Nephron (organoid): ENCODE measurements around the gene SPTBN5.

Experiments
- H3K27ac Mint-ChIP-seq, 3 experiments: 2 replicates each; pipeline ENCODE4 v1.8.0; 2020; ENCODE audit warnings: mixed read lengths in 3 of 3, mild to moderate bottlenecking in 2 of 3, moderate library complexity in 1 of 3
- H3K27me3 Mint-ChIP-seq: 2 replicates; pipeline ENCODE4 v1.8.0; 2021; ENCODE audit warnings: low read depth, mild to moderate bottlenecking, moderate library complexity, mixed read lengths
- H3K36me3 Mint-ChIP-seq: 2 replicates; pipeline ENCODE4 v1.8.0; 2020; ENCODE audit warnings: low read depth, mixed read lengths
- H3K4me1 Mint-ChIP-seq: 2 replicates; pipeline ENCODE4 v1.8.0; 2020; ENCODE audit warnings: mixed read lengths
- H3K4me3 Mint-ChIP-seq, 3 experiments: 2 replicates each; pipeline ENCODE4 v1.8.0; 2020; ENCODE audit warnings: mild to moderate bottlenecking in 3 of 3, mixed read lengths in 3 of 3, moderate library complexity in 2 of 3
- H3K9me3 Mint-ChIP-seq: 2 replicates; pipeline ENCODE4 v1.8.0; 2020; ENCODE audit warnings: mixed read lengths
- TF ChIP-seq, protein P1 (sequence below), 3 experiments: fragments of 200-600 bp; sonication (generic); IDR thresholded peaks; one replicate each; pipeline ENCODE4 v1.5.0; 2021; ENCODE audit warnings: antibody characterized with exemption in 3 of 3; ENCODE audit not compliant: unreplicated experiment in 3 of 3

Gene SPTBN5

DNA sequence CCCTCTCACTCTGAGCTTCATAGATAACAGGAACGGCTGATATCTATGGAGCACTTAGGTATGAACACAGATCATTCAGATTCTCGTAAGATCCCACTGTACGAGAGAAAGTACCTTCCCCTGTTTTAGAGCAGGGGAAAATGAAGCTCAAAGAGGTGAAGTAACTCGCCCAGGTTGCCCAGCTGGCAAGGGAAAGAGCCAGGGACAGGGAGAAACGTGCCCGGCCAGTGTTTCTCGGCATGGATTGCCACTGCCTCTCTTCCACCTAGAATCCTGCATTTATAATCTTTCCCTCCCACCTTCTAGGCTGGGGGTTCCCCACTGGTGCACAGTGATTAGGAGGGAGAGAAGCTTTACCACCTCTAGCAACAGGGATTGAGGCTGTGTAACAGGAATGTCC lies 39.5 kb upstream of the SPTBN5 start:
- Mint-ChIP-seq H3K9me3 (no peaks in the 10 kb centered on the region), H3K4me3 (peak overlapping the region in 2 of 3 experiments; percentile 23 to 26), H3K4me1 (peaks cover 55% of the 10 kb centered on the region), H3K36me3 (no peaks in the 10 kb centered on the region), H3K27ac (peak overlapping the region; percentile 52 to 76 (median 68)), H3K27me3 (peaks cover 4% of the 10 kb centered on the region)
- TF ChIP-seq, protein P1, sequence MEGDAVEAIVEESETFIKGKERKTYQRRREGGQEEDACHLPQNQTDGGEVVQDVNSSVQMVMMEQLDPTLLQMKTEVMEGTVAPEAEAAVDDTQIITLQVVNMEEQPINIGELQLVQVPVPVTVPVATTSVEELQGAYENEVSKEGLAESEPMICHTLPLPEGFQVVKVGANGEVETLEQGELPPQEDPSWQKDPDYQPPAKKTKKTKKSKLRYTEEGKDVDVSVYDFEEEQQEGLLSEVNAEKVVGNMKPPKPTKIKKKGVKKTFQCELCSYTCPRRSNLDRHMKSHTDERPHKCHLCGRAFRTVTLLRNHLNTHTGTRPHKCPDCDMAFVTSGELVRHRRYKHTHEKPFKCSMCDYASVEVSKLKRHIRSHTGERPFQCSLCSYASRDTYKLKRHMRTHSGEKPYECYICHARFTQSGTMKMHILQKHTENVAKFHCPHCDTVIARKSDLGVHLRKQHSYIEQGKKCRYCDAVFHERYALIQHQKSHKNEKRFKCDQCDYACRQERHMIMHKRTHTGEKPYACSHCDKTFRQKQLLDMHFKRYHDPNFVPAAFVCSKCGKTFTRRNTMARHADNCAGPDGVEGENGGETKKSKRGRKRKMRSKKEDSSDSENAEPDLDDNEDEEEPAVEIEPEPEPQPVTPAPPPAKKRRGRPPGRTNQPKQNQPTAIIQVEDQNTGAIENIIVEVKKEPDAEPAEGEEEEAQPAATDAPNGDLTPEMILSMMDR (IDR thresholded peaks at IDR 0.05; ENCODE audit: unreplicated experiment in 3 of 3) = no peak

DNA sequence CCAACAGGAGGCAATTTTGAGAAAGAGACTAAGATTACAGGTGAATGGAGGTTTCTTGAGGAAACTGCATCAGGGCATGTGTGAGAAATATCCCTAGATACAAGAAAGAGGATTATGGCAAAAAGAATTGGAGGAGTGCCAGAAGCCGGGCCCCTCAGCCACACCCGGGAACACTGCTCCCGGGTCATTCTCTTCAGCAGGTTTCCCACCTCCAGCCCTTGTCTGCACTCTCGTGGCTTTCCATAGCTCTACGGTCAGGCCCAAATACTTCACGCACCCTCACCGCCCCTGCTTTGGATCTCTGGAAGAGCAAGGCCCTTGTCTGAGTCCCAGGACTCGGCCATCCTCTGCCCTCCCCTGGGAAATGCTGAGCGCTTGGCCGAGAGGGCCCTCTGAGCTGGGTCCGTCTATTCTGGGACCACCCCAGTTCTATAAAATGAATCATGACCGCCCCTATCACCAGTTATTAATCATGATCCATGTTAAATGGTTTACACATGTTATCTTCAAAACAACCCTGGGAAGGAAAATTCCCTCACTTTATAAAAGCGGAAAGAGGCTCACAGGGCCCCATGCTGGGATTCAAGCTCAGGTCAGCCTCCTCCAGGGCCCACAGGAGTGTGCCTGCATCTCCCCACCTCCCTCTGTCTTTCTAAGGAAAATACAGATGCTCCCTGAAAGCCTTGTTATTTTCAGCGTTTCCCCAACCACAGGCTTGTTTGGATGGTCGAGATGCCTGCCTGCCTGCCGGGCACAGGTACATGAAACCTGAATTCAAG lies 38.8 kb upstream of the SPTBN5 start:
- Mint-ChIP-seq H3K27ac (peak overlapping the region; percentile 52 to 76 (median 68)), H3K9me3 (no peaks in the 10 kb centered on the region), H3K4me3 (peak overlapping the region; percentile 9 to 26 (median 23)), H3K27me3 (peaks cover 4% of the 10 kb centered on the region), H3K4me1 (peaks cover 61% of the 10 kb centered on the region), H3K36me3 (no peaks in the 10 kb centered on the region)
- TF ChIP-seq, protein P1 (IDR thresholded peaks at IDR 0.05; ENCODE audit: unreplicated experiment in 3 of 3) = no peak

DNA sequence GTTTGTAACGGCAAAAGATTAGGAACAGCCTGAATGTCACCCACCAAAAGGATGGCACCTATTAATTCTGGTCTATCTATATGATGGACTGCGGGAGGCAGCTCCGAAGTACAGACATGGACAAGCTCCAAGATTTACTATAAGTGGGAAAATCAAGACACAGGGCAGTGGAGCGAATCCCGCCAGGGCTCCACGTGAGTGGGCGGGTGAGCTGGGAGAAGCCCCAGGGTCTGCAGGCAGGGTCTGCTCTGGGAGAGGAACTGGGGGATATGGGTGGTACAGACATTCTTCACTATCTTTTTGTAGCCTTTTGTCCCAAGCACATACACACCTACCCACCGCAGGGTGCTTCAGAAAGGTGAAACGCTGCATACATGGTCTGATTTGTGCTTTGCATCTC lies 38.2 kb upstream of the SPTBN5 start:
- H3K36me3 Mint-ChIP-seq = no peaks in the 10 kb centered on the region
- no peak overlapping the region for H3K4me3 Mint-ChIP-seq
- H3K27ac Mint-ChIP-seq = peak overlapping the region in 2 of 3 experiments; percentile 68 to 76
- peaks cover 66% of the 10 kb centered on the region for H3K4me1 Mint-ChIP-seq
- TF ChIP-seq, protein P1 (IDR thresholded peaks at IDR 0.05; ENCODE audit: unreplicated experiment in 3 of 3) = no peak
- H3K27me3 Mint-ChIP-seq = peaks cover 4% of the 10 kb centered on the region
- no peaks in the 10 kb centered on the region for H3K9me3 Mint-ChIP-seq

DNA sequence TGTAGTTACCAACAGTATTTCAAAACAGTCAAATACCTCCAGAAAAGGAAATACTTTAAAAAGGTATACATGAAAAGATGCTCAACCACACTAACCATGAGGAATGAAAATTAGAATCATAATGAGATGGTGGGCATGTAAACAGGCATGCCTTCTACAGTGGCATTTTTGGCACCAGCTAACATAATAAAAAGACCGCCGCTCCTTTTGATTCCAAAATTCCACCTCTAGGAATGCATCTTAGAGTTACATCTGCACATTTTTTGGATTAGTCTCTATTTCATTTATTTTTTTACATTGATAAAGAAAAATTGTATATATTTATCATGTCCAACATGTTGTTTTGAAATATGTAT lies 37.0 kb upstream of the SPTBN5 start:
- Mint-ChIP-seq H3K36me3 (no peaks in the 10 kb centered on the region), H3K9me3 (no peaks in the 10 kb centered on the region), H3K4me3 (no peak overlapping the region), H3K27ac (peak overlapping the region in 1 of 3 experiments; percentile 49), H3K27me3 (peaks cover 8% of the 10 kb centered on the region), H3K4me1 (peaks cover 73% of the 10 kb centered on the region)
- TF ChIP-seq, protein P1 (IDR thresholded peaks at IDR 0.05; ENCODE audit: unreplicated experiment in 3 of 3) = no peak

DNA sequence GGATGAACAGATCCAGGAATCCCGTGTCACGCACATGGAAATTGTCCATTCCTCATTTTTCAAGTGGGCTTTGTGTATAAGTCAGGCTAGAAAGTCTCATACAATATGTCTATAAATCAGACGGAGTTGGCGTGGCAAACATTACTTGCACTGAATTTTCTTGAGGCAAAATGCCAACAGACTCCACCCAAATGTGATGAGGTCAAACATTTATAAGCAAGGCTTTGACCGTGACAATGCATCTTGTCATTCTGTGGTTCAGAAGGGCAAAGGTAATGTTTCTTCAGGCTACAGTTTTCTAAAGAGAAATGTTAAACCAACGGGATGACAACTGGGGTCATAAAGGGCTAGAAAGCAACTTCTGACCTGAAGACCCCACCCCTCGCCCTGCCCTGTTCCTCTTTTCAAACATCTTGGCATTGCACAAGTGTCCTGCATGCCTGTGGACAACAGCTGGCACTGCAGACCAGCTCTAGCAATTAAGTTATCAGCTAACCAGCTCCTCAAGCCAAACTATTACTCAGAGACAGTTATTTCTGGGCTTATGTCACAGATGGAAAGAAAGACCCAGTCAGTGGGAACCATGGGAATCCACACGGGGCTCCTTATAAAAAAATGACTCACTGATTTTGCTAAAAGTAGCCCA lies 36.5 kb upstream of the SPTBN5 start:
- Mint-ChIP-seq H3K27ac (peak overlapping the region in 1 of 3 experiments; percentile 49), H3K4me3 (no peak overlapping the region)

More for the DNA sequence above, 36.5 kb upstream of the SPTBN5 start:
- no peaks in the 10 kb centered on the region for H3K9me3 Mint-ChIP-seq
- H3K4me1 Mint-ChIP-seq = peaks cover 69% of the 10 kb centered on the region
- H3K36me3 Mint-ChIP-seq = no peaks in the 10 kb centered on the region
- TF ChIP-seq, protein P1 (IDR thresholded peaks at IDR 0.05; ENCODE audit: unreplicated experiment in 3 of 3) = no peak
- H3K27me3 Mint-ChIP-seq = peaks cover 8% of the 10 kb centered on the region
